ENCODE measurements around the gene PCDH9.

- TF ChIP-seq EZH2phosphoT487 (IDR thresholded peaks at IDR 0.05; ENCODE audit: insufficient read depth, low read depth) (no peak), EZH2 (IDR thresholded peaks at IDR 0.05; ENCODE audit: insufficient read depth, poor library complexity, severe bottlenecking) (no peak)
Measured at GRCh38 chr13:67084066-67084465, 146.1 kb downstream of the PCDH9 start.
